Measurements from ENCODE around the gene PLBD2.

PLBD2 gene

DNA sequence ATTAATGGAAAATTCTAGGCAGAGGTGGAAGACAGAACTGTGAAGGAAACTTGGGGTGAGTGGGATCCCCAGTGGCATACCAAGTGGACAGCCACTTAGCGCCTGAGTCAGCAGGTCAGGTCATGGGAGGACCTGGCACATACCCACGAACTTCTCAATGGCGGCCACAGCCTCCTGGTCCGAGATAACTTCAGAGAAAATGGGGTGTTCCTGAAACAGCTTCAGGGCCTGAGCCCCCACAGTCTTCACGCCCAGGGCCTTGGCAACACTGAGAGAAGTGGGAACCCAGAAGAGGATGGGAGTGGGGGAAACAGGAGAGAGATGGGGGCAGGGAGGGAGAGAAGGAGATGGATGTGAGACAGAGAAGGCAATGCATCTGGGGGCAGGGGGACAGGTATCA is 35.4 kb downstream of the PLBD2 start:
- DNase-seq (ENCODE audit: low spot score), result no peak

- no peak for DNase-seq (ENCODE audit: low spot score)
Observed at GRCh38 chr12:113395119-113395518, 36.7 kb downstream of the PLBD2 start.

DNA sequence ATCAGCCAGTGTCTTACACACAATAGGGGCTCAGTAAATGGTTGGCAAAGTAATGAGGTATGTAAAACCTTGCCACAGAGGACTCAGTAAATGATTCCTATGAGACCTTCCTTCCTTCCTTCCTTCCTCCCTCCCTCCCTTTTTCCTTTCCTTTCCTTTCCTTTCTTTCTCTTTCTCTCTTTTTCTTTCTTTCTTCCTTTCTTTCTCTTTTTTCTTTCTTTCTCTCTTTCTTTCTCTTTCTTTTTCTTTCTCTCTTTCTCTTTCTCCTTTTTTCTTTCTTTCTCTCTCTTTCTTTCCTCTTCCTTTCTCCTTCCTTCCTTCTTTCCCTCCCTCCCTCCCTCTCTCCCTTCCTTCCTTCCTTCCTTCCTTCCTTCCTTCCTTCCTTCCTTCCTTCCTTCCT is 37.8 kb downstream of the PLBD2 start:
- peak; percentile 6 for DNase-seq (ENCODE audit: low spot score)

DNA sequence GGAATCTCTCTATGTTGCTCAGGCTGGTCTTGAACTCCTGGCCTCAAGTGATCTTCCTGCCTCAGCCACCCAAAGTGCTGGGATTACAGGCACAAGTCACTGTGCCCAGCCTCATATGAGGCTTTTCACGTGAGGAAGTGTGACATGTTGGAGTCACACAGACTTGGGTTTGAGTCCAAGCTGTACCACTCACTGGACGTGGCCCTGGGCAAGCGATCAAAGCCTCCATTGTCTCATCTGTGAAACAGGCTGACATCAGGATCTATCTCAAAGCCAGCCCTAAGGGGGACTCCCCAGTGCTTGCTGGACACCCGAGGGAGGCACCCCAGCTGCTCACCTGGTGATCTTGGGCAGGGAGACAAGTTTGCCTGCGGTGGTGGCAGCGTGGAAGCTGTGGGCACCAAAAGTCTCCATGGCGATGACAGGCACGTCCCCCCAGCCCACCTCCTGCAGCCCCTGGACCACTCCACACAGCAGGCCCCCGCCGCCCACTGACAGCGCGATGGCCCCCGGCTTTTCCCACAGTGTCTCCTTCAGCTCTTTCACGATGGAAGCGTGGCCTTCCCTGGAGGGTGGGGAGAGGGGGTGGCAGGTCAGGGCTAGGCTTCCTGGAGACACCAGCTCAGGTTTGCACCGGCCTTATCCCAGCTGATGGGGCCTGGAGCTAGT is 38.6 kb downstream of the PLBD2 start:
- peak; percentile 39 for DNase-seq (ENCODE audit: low spot score)

GRCh38 chr12:113397497-113398197 is 39.3 kb downstream of the PLBD2 start:
- peak; percentile 51 for DNase-seq (ENCODE audit: low spot score)

GRCh38 chr12:113398346-113399290 is 40.2 kb downstream of the PLBD2 start:
- DNase-seq (ENCODE audit: low spot score), result peak; percentile 41

GRCh38 chr12:113399490-113399889 is 41.1 kb downstream of the PLBD2 start:
- no peak for DNase-seq (ENCODE audit: low spot score)

GRCh38 chr12:113400362-113400761 is 42.0 kb downstream of the PLBD2 start:
- no peak for DNase-seq (ENCODE audit: low spot score)

DNA sequence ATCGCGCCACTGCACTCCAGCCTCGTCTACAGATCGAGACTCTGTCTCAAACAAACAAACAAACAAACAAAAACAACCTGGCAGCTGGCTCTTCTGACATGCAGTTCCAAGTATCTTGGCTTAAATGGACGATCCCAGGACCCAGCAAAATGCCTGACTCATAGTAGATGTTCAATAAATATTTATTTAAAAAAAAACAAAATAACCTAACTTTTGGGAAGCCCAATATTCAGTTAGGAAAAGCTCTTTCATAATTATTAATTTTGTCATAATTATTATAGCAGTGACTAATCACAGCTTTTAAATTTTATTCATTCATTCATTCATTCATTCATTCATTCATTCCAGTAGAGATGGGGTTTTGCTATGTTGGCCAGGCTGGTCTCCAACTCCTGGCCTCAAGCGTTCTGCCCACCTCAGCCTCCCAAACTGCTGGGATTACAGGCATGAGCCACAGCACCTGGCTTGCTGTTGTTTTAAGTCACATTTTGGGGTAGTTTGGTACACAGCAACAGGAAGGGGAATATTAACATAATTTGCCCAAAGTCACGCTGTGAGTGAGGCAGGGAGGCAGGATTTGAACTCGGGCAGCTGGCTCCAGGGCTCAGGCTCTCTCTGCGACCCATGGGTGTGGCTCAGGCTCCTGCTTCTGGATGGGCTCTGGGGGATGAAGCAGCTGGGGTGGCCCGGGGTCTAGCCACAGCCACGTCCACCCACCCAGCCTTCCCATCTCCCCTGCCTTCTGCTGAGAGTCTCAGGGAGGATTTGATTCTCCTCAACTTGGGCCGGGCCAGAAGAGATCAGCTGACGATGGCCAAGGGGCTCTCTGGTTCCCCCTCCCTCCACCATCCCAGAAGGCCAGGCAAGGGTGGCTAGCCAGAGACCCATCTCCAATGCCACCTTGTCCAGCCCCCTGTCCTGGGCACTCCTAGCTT is 42.9 kb downstream of the PLBD2 start:
- DNase-seq (ENCODE audit: low spot score), result no peak

GRCh38 chr12:113402586-113403260 is 44.3 kb downstream of the PLBD2 start:
- DNase-seq (ENCODE audit: low spot score), result no peak

DNA sequence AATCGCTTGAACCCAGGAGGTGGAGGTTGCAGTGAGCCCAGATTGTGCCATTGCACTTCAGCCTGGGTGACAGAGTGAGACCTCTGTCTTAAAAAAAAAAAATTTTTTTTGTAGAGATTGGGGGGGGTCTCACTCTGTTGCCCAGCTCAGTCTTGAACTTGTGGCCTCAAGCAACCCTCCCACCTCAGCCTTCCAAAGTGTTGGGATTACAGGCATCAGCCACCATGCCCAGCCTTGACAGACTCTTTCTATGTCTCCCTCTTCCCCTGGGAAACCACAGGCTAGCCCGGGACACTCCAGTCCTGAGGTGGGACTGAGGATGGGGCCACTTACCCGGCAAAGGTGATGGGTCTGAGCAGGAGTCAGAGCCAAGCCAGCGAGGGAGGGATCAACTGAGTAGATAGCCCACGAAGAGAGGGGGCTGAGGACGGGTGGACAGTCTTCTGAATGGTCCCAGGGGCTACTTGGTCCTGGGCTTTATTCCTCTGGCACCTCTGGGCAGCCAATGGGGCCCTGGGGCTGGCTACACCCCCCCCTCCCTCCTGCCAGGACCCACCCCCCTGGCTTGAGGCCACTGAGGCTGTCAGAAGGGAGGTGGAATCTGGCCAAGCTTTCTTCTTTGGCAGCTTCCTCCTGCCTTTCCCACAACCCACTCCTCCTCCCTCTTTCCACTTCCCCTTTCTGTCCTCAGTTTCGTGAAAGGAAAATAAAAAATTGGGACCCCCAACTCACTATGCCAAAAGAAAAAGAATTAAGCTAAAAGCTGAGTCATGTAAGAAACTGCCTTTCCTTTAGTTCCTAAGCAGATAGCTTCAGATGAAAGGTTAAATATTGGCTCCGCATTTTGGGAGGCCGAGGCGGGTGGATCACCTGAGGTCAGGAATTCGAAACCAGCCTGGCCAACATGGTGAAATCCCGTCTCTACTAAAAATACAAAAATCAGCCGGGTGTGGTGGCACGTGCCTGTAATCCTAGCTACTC is 45.3 kb downstream of the PLBD2 start, which contains the start of gene SDS:
Gene SDS (minus strand): TSS at position 453 of the 981 bp plus-strand sequence. CDS start 4,179 bp downstream, outside the sequence.
- DNase-seq (ENCODE audit: low spot score), result no peak

DNA sequence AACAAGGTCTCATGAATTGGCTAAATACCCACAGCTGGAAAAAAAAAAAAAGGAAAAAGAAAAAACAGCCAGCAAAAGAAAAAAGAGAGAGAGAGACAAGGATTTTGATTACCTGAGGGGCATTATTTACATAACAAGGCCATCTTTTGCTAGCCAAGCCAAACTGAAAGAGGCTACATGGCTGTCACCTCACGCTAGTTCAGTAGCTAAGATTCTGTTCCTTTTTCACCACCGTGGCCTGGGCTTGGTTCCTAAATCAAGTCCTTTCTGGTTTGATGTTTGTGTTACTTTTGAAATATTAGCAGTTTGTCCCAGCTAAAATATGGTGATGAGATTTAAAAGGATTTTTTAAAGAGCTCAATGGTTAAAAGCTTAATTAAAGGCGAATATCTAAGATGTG is 47.3 kb downstream of the PLBD2 start:
- no peak for DNase-seq (ENCODE audit: low spot score)

GRCh38 chr12:113407931-113408600 is 49.7 kb downstream of the PLBD2 start:
- no peak for DNase-seq (ENCODE audit: low spot score)

- DNase-seq (ENCODE audit: low spot score), result no peak
Observed at GRCh38 chr12:113408756-113409298, 50.4 kb downstream of the PLBD2 start.

- DNase-seq (ENCODE audit: low spot score), result no peak
Observed at GRCh38 chr12:113409462-113410124, 51.2 kb downstream of the PLBD2 start.

- no peak for DNase-seq (ENCODE audit: low spot score)
Observed at GRCh38 chr12:113413488-113413939, 55.1 kb downstream of the PLBD2 start.

DNA sequence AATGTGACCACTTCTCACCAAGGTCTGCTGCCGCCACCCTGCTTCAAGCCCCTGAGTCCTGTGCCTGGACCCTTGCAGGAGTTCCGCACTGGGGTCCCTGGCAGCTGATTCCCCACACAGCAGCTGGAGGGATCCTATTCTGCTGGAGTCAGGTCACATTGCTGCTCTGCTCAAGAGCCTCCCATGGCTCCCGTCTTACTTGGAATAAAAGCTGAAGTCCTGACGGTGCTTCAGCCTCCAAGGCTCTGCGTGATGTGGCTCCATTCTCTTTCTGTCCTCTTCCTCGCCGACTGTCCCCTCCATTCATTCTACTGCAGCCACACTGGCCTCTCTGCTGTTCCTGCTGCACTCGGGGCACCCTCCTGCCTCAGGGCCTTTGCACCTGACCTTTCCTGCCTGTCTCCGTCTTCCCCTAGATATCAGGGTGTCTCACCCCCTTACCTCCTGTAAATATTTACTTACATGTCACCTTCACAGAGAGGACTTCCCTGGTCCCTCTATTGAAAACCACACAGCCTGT is 56.2 kb downstream of the PLBD2 start:
- DNase-seq (ENCODE audit: low spot score), result no peak
